ENCODE measurements around the gene ASAH2B. TPM values are rescaled to one million over a fixed set of nuclear protein-coding genes. Genes with fewer than 3 reads are reported as not detected.

Gene ASAH2B
- 4.2 and 7.8 TPM in 2 replicates for total RNA-seq (2016; rRNA removed; fragmentation: Illumina TruSeq; extraction: Trizol)
- 0.53 and 1.0 TPM in 2 replicates for total RNA-seq (2016; cell fraction: cytosol; rRNA removed; fragmentation: Illumina TruSeq; extraction: Trizol; ENCODE audit: low read depth)
- total RNA-seq (2016; cell fraction: insoluble cytoplasmic fraction; rRNA removed; fragmentation: Illumina TruSeq; extraction: Trizol) = 6.3 and 9.7 TPM in 2 replicates
- 4.4 and 5.0 TPM in 2 replicates for total RNA-seq (2016; cell fraction: membrane; rRNA removed; fragmentation: Illumina TruSeq; extraction: Trizol)
- 6.9 and 10.0 TPM in 2 replicates for total RNA-seq (2016; cell fraction: nucleus; rRNA removed; fragmentation: Illumina TruSeq; extraction: Trizol)
- 3.8 and 4.6 TPM in 2 replicates for polyA plus RNA-seq (2011; rRNA removed)
- 1.4 and 2.2 TPM in 2 replicates for polyA plus RNA-seq (2011; cell fraction: cytosol; rRNA removed)
- polyA plus RNA-seq (2011; cell fraction: nucleus; rRNA removed) = 3.8 and 6.0 TPM in 2 replicates
- polyA plus RNA-seq (2012) = 3.6 and 4.3 TPM in 2 replicates
- 0.44 and 0.75 TPM in 2 replicates for polyA plus RNA-seq (2016; cell fraction: cytosol; fragmentation: Illumina TruSeq; extraction: Trizol; ENCODE audit: low read depth)
- polyA plus RNA-seq (2016; cell fraction: insoluble cytoplasmic fraction; fragmentation: Illumina TruSeq; extraction: Trizol; ENCODE audit: low read depth) = 7.6 and 8.9 TPM in 2 replicates
- polyA plus RNA-seq (2016; cell fraction: membrane; fragmentation: Illumina TruSeq; extraction: Trizol; ENCODE audit: low read depth) = 2.1 and 3.5 TPM in 2 replicates
- polyA plus RNA-seq (2016; cell fraction: nucleus; fragmentation: Illumina TruSeq; extraction: Trizol; ENCODE audit: insufficient read depth, low read depth) = 7.6 and 8.9 TPM in 2 replicates
- 2.3 and 3.2 TPM in 2 replicates for polyA minus RNA-seq (2011; rRNA and poly(A)+ RNA removed; ENCODE audit: low replicate concordance)
- polyA minus RNA-seq (2011; cell fraction: cytosol; rRNA and poly(A)+ RNA removed) = 1.7 and 2.0 TPM in 2 replicates
- 17.9 and 18.5 TPM in 2 replicates for polyA minus RNA-seq (2011; cell fraction: nucleus; rRNA and poly(A)+ RNA removed)
- percentile 69 among the genes with signal in this experiment for Bru-seq, nascent RNA
- percentile 67 among the genes with signal in this experiment for BruChase-seq, experiment 1, labeled RNA remaining after a 6-hour chase
- percentile 71 among the genes with signal in this experiment for BruChase-seq, experiment 2, labeled RNA remaining after a 2-hour chase
- long read RNA-seq, experiment 1, full-length matches to known transcripts = 7 of 10 reads
- long read RNA-seq, experiment 1, partial matches to known transcripts = 1 of 10 reads
- long read RNA-seq, experiment 1, other reads (novel, unspliced or antisense) = 2 of 10 reads
- long read RNA-seq, experiment 2, full-length matches to known transcripts = 1 of 21 reads
- long read RNA-seq, experiment 2, partial matches to known transcripts = 2 of 21 reads
- long read RNA-seq, experiment 2, other reads (novel, unspliced or antisense) = 18 of 21 reads

DNA sequence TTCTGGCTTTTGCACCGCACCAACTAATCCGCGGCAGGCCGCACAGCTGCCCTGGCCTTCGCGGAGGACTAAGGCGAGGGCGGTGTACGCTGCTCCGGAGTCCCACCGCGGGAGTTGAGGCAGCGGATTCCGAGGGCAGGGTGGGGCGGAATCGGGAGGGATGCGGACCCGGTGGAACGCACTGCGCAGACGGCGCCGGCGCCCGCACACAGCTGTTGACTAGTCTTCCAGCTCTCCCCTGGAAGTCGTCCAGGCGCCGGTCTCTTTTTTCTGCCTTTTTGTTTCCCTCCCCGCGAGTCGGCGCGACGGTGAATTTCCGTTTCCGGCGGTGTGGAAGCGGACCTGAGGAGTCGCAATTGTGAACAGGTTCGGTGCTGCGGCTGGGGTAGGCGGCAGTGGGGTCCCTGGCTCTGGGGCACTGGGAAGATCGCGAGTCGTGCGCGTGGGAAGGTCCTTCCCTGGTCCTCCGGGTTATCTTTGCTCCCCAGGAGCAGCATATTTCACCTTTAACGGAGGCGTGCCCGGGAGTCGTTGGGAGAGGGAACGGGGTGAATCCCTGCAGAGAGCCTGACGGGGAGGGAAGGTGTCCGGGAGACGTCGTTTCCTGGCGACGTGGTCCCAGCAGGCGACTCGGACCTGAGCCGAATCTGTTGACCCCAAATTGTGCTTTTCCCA, at the start of gene ASAH2B:
Gene ASAH2B, plus strand, starts transcription at position 319 of the 675 bp plus-strand sequence. CDS start 5,195 bp downstream, outside the sequence.
- POLR2A ChIA-PET = interaction anchor here (0.7 to 1.8 kb wide), 5 partner anchors 70 to 145 kb away, joined by 3 to 7 read pairs (median 4); partner anchors contain the start of gene A1CF
- no peaks in the 10 kb centered on the region for H3K36me3 ChIP-seq (replicated peaks in 1 of 2; ENCODE audit: control insufficient read depth in 1 of 2, insufficient read depth in 2 of 2, low read length in 2 of 2)
- FAIRE-seq (no peak), ATAC-seq (peak; percentile 93), DNase-seq (ENCODE audit: low spot score) (peak; percentile 78)
- 0% methylated on average over 10 of the region's 62 CpGs for WGBS (ENCODE audit: low lambda C conversion rate)
- in situ Hi-C loops (cut with HindIII; ENCODE audit: extremely low pct_ligation_motif_present, low pct_unique_long_range_greater_than_20kb) (no loop called here), intact Hi-C loops (cut with micrococcal nuclease; ENCODE audit: unreplicated experiment) (no loop called here)
- no peaks in the 10 kb centered on the region for H3K79me2 ChIP-seq (ENCODE audit: insufficient read depth, low read length)
- H4K20me1 ChIP-seq (ENCODE audit: insufficient read depth, low read length) = no peaks in the 10 kb centered on the region
- peak within 1 kb of the TSS; percentile 61 for H3K27ac ChIP-seq (ENCODE audit: extremely low read length, insufficient read depth, low read length)
- H2AFZ ChIP-seq (ENCODE audit: low read length) = peak within 1 kb of the TSS; percentile 92
- CTCF ChIA-PET (ENCODE audit: low intra/inter-chr PET ratio, low total read pairs) = no interaction called here
- no peaks in the 10 kb centered on the region for H3K9me3 ChIP-seq (ENCODE audit: low read length)
- no TSS peak for BruUV-seq (replicated peaks)
- peaks cover 18% of the 10 kb centered on the region for H3K4me1 ChIP-seq (ENCODE audit: insufficient read depth, low read length)
- peak within 1 kb of the TSS; percentile 68 for H3K9ac ChIP-seq (ENCODE audit: insufficient read depth, low read depth, low read length)
- peak within 1 kb of the TSS; percentile 75 to 83 (median 80) for H3K4me3 ChIP-seq (replicated peaks in 1 of 3; ENCODE audit: insufficient read depth in 1 of 3, low read depth in 2 of 3, low read length in 3 of 3)
- H3K27me3 ChIP-seq (ENCODE audit: control insufficient read depth in 1 of 2, insufficient read depth in 2 of 2, low read length in 2 of 2) = no peaks in the 10 kb centered on the region; a peak in 1 of 5 replicates
- H3K4me2 ChIP-seq (ENCODE audit: low read depth, low read length) = peak within 1 kb of the TSS; percentile 86
- TF ChIP-seq, protein P1, sequence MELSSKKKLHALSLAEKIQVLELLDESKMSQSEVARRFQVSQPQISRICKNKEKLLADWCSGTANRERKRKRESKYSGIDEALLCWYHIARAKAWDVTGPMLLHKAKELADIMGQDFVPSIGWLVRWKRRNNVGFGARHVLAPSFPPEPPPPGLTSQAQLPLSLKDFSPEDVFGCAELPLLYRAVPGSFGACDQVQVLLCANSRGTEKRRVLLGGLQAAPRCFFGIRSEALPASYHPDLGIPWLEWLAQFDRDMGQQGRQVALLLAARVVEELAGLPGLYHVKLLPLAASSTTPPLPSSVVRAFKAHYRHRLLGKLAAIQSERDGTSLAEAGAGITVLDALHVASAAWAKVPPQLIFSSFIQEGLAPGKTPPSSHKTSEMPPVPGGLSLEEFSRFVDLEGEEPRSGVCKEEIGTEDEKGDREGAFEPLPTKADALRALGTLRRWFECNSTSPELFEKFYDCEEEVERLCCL (CRISPR knock-in tag; IDR thresholded peaks at IDR 0.05; ENCODE audit: borderline replicate concordance) = peak; percentile 66; the same call in 1 of the 2 replicates
- TF ChIP-seq, protein P2, sequence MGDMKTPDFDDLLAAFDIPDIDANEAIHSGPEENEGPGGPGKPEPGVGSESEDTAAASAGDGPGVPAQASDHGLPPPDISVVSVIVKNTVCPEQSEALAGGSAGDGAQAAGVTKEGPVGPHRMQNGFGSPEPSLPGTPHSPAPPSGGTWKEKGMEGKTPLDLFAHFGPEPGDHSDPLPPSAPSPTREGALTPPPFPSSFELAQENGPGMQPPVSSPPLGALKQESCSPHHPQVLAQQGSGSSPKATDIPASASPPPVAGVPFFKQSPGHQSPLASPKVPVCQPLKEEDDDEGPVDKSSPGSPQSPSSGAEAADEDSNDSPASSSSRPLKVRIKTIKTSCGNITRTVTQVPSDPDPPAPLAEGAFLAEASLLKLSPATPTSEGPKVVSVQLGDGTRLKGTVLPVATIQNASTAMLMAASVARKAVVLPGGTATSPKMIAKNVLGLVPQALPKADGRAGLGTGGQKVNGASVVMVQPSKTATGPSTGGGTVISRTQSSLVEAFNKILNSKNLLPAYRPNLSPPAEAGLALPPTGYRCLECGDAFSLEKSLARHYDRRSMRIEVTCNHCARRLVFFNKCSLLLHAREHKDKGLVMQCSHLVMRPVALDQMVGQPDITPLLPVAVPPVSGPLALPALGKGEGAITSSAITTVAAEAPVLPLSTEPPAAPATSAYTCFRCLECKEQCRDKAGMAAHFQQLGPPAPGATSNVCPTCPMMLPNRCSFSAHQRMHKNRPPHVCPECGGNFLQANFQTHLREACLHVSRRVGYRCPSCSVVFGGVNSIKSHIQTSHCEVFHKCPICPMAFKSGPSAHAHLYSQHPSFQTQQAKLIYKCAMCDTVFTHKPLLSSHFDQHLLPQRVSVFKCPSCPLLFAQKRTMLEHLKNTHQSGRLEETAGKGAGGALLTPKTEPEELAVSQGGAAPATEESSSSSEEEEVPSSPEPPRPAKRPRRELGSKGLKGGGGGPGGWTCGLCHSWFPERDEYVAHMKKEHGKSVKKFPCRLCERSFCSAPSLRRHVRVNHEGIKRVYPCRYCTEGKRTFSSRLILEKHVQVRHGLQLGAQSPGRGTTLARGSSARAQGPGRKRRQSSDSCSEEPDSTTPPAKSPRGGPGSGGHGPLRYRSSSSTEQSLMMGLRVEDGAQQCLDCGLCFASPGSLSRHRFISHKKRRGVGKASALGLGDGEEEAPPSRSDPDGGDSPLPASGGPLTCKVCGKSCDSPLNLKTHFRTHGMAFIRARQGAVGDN (CRISPR knock-in tag; IDR thresholded peaks at IDR 0.05) = peak; percentile 96
- no peak for TF ChIP-seq ZNF101 (CRISPR knock-in tag; IDR thresholded peaks at IDR 0.05; ENCODE audit: borderline replicate concordance, low read depth)
- peak; percentile 43; the same call in 1 of the 2 replicates for TF ChIP-seq HDAC2 (CRISPR knock-in tag; IDR thresholded peaks at IDR 0.05)
- TF ChIP-seq ZNF607 (CRISPR knock-in tag; IDR thresholded peaks at IDR 0.05; ENCODE audit: borderline replicate concordance) = no peak
- peak; percentile 88 for TF ChIP-seq GATAD1 (CRISPR knock-in tag; IDR thresholded peaks at IDR 0.05)
- TF ChIP-seq ELF3 (CRISPR knock-in tag; IDR thresholded peaks at IDR 0.05) = peak; percentile 59; the same call in 1 of the 2 replicates
- TF ChIP-seq RXRA (CRISPR knock-in tag; IDR thresholded peaks at IDR 0.05) = peak; percentile 42; the same call in 1 of the 2 replicates
- TF ChIP-seq, protein P3, sequence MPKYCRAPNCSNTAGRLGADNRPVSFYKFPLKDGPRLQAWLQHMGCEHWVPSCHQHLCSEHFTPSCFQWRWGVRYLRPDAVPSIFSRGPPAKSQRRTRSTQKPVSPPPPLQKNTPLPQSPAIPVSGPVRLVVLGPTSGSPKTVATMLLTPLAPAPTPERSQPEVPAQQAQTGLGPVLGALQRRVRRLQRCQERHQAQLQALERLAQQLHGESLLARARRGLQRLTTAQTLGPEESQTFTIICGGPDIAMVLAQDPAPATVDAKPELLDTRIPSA (CRISPR knock-in tag; IDR thresholded peaks at IDR 0.05; ENCODE audit: borderline replicate concordance) = no peak
- TF ChIP-seq ZNF432 (CRISPR knock-in tag; IDR thresholded peaks at IDR 0.05; ENCODE audit: borderline replicate concordance) = no peak; the same call in 1 of the 2 replicates
- no peak for TF ChIP-seq MEIS1 (CRISPR knock-in tag; IDR thresholded peaks at IDR 0.05; ENCODE audit: borderline replicate concordance)

Measured in HepG2 (cell line).